Heart left ventricle (tissue), 13 donors: ENCODE results near the gene DNALI1.

Experiments
- CTCF ChIP-seq, 12 donors: fragments of 200-600 bp; sonication (generic) in 4 of 12; IDR thresholded peaks; one replicate each; pipeline versions ENCODE4 v1.5.0 to v1.8.0; 2018 to 2022; ENCODE audit warnings: antibody characterized with exemption in 12 of 12, mild to moderate bottlenecking in 5 of 12
- POLR2A ChIP-seq, 2 donors: fragments of 450-650 bp; IDR thresholded peaks; one replicate each; pipeline ENCODE4 v1.6.1; 2017; ENCODE audit warnings: antibody characterized with exemption in 2 of 2, mild to moderate bottlenecking in 2 of 2, moderate library complexity in 2 of 2
- donor health status: ischemic (EF 13 %, LVEDD 7.1; RV severe dilation, severe dysfunction).
- donor health status: DM: no; HTN: yes; CAD: no.
- donor health status: DM: no; HTN: no; CAD: no.
- donor health status: ischemic (EF 25% LVEDD 6.9; RV normal size, moderate dysfunction).
- donor health status: ischemic (EF 25% LVEDD 5.7; RV mildly dilated, moderate dysfunction).
- donor health status: ischemic (EF 35%, LVEDD 5.7; RV mildly dilated, moderate dysfunction).
- donor health status: nonischemic (EF 11% LVEDD 7.7; RV severe dilation, severe dysfunction).
- donor health status: DM: yes; HTN: yes; CAD: no.
- donor health status: PGD.
- donor health status: ischemic (EF 29% LVEDD 5.4; RV normal size, mild dysfunction).
- donor health status: nonischemic (EF 23%, LVEDD 6.1; RV moderate dilation, normal function).

- TF ChIP-seq POLR2A (IDR thresholded peaks at IDR 0.05) (no peak), CTCF (IDR thresholded peaks at IDR 0.05) (no peak)
Measured at GRCh38 chr1:37559080-37559479, 2.3 kb downstream of the DNALI1 start.
